Progenitor cell of endocrine pancreas (in vitro differentiated cells): ENCODE measurements around the gene GPX4. TPM values are rescaled to one million over a fixed set of nuclear protein-coding genes. Genes with fewer than 3 reads are reported as not detected.

ENCODE experiments used
- DNase-seq: peaks from one replicate; pipeline ENCODE4 v3.0.0; 2021; ENCODE audit warnings: low spot score; ENCODE audit not compliant: unreplicated experiment
- H3K27ac Mint-ChIP-seq: 2 replicates; pipeline ENCODE4 v1.8.0; 2021; ENCODE audit warnings: mild to moderate bottlenecking, moderate library complexity, mixed read lengths
- H3K27me3 Mint-ChIP-seq: 2 replicates; pipeline ENCODE4 v1.8.0; 2021; ENCODE audit warnings: mixed read lengths
- H3K36me3 Mint-ChIP-seq: 2 replicates; pipeline ENCODE4 v1.8.0; 2022; ENCODE audit warnings: mixed read lengths; ENCODE audit not compliant: insufficient read depth
- H3K4me1 Mint-ChIP-seq: 2 replicates; pipeline ENCODE4 v1.8.0; 2021; ENCODE audit warnings: low read depth, mixed read lengths
- H3K4me3 Mint-ChIP-seq: 2 replicates; pipeline ENCODE4 v1.8.0; 2021; ENCODE audit warnings: low read depth, mild to moderate bottlenecking, moderate library complexity, mixed read lengths
- H3K9me3 Mint-ChIP-seq: 2 replicates; pipeline ENCODE4 v1.8.0; 2021; ENCODE audit warnings: low read depth, mixed read lengths
- total RNA-seq: library from RNA; stranded (reverse); gene quantifications from 2 replicates; pipeline ENCODE4 v1.2.1, GENCODE V29; 2021
- TF ChIP-seq, protein P1 (sequence below): fragments of 200-600 bp; sonication (generic); IDR thresholded peaks from one replicate; pipeline ENCODE4 v1.5.0; 2021; ENCODE audit warnings: antibody characterized with exemption, mild to moderate bottlenecking; ENCODE audit not compliant: unreplicated experiment

The GPX4 gene
- total RNA-seq, 1 donor from 2014 or later, result 231 TPM

DNA sequence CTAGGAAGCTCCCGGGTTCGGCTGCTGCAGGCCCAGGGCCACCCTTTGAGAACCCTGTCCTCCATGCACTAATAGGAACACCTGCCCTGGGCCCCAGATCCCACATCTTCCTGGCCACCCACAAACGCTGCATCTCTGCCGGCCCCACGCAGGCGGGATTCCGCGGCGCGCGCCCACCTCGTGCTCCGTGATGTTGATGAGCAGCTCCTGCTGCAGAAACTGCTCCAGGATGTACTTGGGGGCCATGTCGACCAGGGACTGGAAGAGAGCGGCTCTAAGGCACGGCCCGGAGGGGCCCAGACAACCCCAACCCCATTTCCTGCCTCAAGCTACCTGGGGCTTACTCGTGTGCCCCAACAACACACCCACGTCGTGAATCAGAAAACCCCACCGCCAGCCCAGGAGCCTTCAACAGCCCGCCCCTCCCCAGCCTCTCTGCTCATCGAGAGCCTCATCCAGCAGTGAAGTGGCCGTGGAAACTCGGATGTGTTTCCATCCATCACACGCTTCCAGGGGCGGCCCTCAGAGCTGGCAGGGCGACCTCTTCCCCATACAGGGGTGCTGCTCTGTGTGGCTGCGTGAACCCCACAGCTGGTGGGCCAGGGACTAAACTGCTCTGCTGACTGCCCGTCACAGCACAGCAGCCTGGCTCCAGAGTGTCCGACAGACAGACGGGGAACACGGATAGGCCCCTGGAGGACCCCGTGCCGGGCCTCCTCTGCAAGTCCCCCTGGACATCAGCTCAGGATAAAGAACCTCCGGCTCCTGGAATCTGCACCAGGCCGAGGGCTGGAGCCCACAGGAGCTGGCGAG, 12.9 kb upstream of the GPX4 start:
- TF ChIP-seq, protein P1, sequence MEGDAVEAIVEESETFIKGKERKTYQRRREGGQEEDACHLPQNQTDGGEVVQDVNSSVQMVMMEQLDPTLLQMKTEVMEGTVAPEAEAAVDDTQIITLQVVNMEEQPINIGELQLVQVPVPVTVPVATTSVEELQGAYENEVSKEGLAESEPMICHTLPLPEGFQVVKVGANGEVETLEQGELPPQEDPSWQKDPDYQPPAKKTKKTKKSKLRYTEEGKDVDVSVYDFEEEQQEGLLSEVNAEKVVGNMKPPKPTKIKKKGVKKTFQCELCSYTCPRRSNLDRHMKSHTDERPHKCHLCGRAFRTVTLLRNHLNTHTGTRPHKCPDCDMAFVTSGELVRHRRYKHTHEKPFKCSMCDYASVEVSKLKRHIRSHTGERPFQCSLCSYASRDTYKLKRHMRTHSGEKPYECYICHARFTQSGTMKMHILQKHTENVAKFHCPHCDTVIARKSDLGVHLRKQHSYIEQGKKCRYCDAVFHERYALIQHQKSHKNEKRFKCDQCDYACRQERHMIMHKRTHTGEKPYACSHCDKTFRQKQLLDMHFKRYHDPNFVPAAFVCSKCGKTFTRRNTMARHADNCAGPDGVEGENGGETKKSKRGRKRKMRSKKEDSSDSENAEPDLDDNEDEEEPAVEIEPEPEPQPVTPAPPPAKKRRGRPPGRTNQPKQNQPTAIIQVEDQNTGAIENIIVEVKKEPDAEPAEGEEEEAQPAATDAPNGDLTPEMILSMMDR, result no peak
- no peak for DNase-seq
- peaks cover 14% of the 10 kb centered on the region for H3K4me1 Mint-ChIP-seq
- H3K27me3 Mint-ChIP-seq, result no peaks in the 10 kb centered on the region
- no peak overlapping the region for H3K27ac Mint-ChIP-seq
- H3K9me3 Mint-ChIP-seq, result no peaks in the 10 kb centered on the region
- H3K4me3 Mint-ChIP-seq, result no peak overlapping the region
- peaks cover 4% of the 10 kb centered on the region for H3K36me3 Mint-ChIP-seq

- H3K4me3 Mint-ChIP-seq, result no peak overlapping the region
- H3K36me3 Mint-ChIP-seq, result peaks cover 4% of the 10 kb centered on the region
- no peak for DNase-seq
Observed at GRCh38 chr19:1091544-1092175, 12.1 kb upstream of the GPX4 start.

GRCh38 chr19:1093330-1093729, 10.5 kb upstream of the GPX4 start:
- Mint-ChIP-seq H3K36me3 (no peaks in the 10 kb centered on the region), H3K4me1 (peaks cover 20% of the 10 kb centered on the region), H3K27ac (peak overlapping the region; percentile 80), H3K27me3 (no peaks in the 10 kb centered on the region), H3K9me3 (no peaks in the 10 kb centered on the region), H3K4me3 (peak overlapping the region; percentile 88)
- no peak for DNase-seq
- TF ChIP-seq, protein P1, result no peak

More at GRCh38 chr19:1091544-1092175, 12.1 kb upstream of the GPX4 start:
- TF ChIP-seq, protein P1, result no peak
- no peak overlapping the region for H3K27ac Mint-ChIP-seq
- peaks cover 14% of the 10 kb centered on the region for H3K4me1 Mint-ChIP-seq
- H3K9me3 Mint-ChIP-seq, result no peaks in the 10 kb centered on the region
- no peaks in the 10 kb centered on the region for H3K27me3 Mint-ChIP-seq

DNA sequence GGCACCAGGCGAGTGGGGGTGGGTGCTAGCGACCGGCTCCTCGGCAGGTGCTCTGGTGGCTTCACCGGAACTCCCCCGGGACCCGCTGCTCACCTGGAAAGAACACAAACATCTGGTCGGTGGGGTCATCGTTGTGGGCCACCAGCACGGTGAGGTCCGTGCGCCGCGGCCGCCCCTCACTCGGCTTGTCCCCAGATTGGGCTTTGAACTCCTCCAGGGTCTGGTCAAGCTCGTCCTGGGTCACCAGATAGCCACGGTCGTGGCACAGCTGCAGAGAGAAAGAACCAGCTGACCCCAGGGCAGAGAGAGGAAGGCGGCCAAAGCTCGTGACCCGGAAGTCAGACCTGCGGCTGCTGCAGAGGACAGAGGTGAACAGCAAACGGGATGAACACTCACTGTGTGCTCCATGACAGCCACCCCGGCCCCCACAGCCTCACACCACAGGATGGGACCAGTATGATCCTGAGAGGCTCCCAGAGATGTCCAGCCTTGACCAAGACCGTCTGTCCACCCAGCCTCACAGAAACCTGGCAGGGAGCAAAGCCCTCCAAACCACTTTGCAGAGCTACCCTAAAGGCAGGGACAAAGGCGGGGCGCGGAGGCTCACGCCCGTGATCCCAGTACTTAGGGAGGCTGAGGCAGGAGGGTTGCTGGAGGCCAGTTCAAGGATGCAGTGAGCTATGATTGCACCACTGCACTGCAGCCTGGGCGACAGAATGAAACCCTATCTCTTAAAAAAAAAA, 9.8 kb upstream of the GPX4 start:
- Mint-ChIP-seq H3K4me3 (peak overlapping the region; percentile 88), H3K9me3 (no peaks in the 10 kb centered on the region), H3K27ac (peak overlapping the region; percentile 74), H3K27me3 (no peaks in the 10 kb centered on the region), H3K4me1 (peaks cover 27% of the 10 kb centered on the region), H3K36me3 (no peaks in the 10 kb centered on the region)
- no peak for DNase-seq
- TF ChIP-seq, protein P1, result no peak

DNA sequence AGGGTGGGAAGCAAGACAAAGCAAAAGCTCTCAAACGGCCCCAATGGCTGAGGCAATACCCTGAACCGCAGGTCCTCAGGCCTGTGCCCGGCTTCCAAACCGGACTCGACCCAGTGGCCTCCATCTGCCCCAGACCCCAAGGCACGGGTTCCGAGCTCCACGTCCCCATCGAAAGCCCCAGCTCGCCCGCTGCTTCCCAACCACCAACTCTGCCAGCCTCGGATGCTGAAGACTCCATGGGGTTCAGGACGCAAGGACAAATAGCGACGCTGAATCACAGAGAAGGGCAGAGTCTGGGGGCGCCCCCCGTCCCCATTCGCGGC, 9.2 kb upstream of the GPX4 start:
- H3K27ac Mint-ChIP-seq, result peak overlapping the region; percentile 74
- DNase-seq, result no peak
- H3K9me3 Mint-ChIP-seq, result no peaks in the 10 kb centered on the region
- no peaks in the 10 kb centered on the region for H3K27me3 Mint-ChIP-seq
- TF ChIP-seq, protein P1, result no peak
- H3K36me3 Mint-ChIP-seq, result no peaks in the 10 kb centered on the region
- H3K4me3 Mint-ChIP-seq, result peak overlapping the region; percentile 88
- H3K4me1 Mint-ChIP-seq, result peaks cover 27% of the 10 kb centered on the region
